NB4 (cell line): ENCODE results near the gene LRFN3.

Experiments used
- DNase-seq: peaks from one replicate; pipeline ENCODE4 v3.0.0; 2010; ENCODE audit warnings: low read depth
- H3K4me3 ChIP-seq: one replicate; pipeline ENCODE4 v1.5.1; 2011; ENCODE audit warnings: mild to moderate bottlenecking, low read depth, low read length, moderate library complexity
- MYC ChIP-seq: IDR thresholded peaks from 2 replicates; pipeline ENCODE4 v1.6.1; 2011; ENCODE audit warnings: low read depth, low read length
- POLR2A ChIP-seq: IDR thresholded peaks from 2 replicates; pipeline ENCODE4 v1.6.1; 2011; ENCODE audit warnings: mild to moderate bottlenecking; ENCODE audit not compliant: insufficient read length; ENCODE audit errors: extremely low read depth
- TF ChIP-seq, protein P1 (sequence below): IDR thresholded peaks from one replicate; pipeline ENCODE4 v1.5.1; 2012; ENCODE audit warnings: low read depth, low read length
- TF ChIP-seq, protein P2 (sequence below): IDR thresholded peaks from 2 replicates; pipeline ENCODE4 v1.6.1; 2011; ENCODE audit warnings: low read depth, low read length

The LRFN3 gene

DNA sequence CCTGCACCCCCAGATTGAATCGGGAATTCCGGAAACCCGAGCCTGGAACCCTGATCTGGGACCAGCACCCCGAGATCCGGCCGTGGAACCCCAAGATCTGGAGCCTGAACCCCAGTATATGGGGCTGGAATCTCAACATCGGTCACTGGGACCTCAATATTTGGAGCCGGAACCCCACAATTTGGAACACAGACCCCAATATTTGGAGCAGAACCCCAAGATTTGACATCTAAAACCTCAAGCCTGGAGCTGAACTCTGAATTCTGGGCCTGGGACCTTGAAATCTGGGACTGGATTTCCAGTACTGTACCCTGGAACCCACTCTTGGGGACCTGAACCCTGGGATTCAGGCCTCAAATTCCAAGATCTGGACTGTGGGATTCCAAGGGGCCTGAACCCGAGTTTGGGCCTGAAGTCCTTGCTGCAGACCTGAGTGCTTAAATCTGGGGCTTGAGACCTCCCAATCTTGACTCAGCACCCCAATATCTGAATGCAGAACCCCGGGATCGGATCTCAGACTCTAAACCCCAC, 629 bp downstream of the LRFN3 start:
- no peak overlapping the region for H3K4me3 ChIP-seq
- TF ChIP-seq, protein P1, sequence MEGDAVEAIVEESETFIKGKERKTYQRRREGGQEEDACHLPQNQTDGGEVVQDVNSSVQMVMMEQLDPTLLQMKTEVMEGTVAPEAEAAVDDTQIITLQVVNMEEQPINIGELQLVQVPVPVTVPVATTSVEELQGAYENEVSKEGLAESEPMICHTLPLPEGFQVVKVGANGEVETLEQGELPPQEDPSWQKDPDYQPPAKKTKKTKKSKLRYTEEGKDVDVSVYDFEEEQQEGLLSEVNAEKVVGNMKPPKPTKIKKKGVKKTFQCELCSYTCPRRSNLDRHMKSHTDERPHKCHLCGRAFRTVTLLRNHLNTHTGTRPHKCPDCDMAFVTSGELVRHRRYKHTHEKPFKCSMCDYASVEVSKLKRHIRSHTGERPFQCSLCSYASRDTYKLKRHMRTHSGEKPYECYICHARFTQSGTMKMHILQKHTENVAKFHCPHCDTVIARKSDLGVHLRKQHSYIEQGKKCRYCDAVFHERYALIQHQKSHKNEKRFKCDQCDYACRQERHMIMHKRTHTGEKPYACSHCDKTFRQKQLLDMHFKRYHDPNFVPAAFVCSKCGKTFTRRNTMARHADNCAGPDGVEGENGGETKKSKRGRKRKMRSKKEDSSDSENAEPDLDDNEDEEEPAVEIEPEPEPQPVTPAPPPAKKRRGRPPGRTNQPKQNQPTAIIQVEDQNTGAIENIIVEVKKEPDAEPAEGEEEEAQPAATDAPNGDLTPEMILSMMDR = no peak
- TF ChIP-seq, protein P2, sequence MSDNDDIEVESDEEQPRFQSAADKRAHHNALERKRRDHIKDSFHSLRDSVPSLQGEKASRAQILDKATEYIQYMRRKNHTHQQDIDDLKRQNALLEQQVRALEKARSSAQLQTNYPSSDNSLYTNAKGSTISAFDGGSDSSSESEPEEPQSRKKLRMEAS = no peak
- TF ChIP-seq MYC = no peak
- no peak for TF ChIP-seq POLR2A
- DNase-seq = no peak

DNA sequence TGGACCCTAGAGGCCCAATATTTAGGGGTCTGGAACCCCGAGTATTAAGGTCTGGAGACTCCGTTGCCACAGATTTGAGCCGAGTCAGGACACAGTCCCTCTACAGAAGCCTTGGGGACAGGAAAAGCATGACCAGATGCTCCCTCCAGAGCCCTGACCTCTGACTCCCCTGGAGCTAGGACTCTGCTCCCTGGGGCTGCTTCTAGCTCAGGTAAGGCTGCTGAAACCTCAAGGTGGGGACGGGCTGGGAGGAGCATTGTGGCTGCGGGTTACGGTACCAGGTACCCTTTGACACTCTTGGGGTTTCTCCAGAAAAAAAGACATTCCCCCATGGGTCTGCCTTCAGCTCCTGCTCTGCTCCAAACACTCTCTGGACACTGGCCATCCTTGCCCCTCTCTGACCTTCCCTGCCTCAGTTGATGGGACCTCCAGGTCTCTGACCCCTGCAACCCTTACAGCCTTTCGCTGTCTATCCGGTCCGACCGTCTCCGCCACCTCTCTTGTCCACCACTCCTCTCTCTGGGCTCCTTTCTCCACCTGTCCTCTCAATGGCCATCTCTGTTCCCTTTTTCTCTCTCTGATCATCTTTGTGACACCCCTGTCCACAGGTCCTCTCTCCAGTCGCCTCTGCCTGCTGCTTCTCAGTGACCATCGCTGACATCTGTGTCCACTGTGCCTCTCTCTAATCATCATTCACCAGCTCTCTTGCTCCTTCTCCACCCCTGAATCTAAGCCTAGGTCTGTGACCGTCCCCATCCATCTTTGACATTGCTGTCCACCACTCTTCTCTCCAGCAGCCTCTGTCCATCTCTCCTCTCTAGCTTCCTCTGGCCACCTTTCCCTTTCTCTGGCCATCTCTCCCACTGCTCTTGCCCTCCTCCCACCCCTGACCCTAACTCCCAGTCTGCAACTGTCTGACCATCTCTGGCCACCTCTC, 1.4 kb downstream of the LRFN3 start:
- no peak overlapping the region for H3K4me3 ChIP-seq
- DNase-seq = no peak
- TF ChIP-seq, protein P1 = no peak
- TF ChIP-seq MYC (no peak), POLR2A (no peak)
- TF ChIP-seq, protein P2 = no peak

DNA sequence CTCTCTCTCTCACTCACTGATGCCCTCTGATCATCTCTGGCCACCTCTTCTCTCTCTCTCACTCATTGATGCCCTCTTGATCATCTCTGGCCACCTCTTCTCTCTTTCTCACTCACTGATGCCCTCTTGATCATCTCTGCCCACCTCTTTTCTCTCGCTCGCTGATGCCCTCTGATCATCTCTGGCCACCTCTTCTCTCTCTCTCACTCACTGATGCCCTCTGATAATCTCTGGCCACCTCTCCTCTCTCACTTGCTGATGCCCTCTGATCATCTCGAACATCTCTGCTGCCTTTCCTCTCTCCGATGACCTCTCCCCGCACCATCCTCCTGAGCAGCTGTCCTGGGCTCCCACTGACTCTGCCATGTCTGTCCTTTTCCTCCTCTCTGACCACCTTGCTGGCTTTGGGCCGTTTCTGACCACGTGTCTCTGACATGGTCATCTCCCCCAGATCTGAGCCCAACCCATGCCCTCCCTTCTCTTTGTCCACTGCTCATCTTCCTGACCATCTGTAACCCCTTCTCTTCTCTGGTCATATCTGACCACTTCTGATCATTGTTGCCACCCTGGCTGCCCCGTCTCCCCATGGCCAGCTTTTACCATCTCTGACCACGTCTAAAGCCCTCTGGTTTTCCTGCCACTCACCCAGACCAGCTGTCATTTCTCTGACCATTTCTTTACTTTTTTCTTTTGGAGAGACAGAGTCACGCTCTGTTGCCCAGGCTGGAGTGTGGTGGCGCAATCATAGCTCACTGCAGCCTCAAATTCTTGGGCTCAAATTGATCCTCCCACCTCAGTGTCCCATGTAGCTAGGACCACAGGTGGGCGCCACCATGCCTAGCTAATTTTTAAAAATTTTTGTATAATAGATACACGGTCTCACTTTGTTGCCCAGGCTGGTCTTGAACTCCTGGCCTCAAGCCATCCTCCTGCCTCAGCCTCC, 2.4 kb downstream of the LRFN3 start:
- DNase-seq = no peak
- TF ChIP-seq MYC (no peak), POLR2A (no peak)
- TF ChIP-seq, protein P1 = no peak
- TF ChIP-seq, protein P2 = no peak
- H3K4me3 ChIP-seq = no peak overlapping the region

DNA sequence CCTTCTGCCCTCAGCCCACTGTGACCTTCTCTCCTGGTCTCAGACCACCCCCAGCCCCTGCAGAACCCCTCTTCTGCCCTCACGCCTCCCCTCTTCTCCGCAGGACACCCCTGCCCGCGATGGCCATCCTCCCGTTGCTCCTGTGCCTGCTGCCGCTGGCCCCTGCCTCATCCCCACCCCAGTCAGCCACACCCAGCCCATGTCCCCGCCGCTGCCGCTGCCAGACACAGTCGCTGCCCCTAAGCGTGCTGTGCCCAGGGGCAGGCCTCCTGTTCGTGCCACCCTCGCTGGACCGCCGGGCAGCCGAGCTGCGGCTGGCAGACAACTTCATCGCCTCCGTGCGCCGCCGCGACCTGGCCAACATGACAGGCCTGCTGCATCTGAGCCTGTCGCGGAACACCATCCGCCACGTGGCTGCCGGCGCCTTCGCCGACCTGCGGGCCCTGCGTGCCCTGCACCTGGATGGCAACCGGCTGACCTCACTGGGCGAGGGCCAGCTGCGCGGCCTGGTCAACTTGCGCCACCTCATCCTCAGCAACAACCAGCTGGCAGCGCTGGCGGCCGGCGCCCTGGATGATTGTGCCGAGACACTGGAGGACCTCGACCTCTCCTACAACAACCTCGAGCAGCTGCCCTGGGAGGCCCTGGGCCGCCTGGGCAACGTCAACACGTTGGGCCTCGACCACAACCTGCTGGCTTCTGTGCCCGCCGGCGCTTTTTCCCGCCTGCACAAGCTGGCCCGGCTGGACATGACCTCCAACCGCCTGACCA, 3.3 kb downstream of the LRFN3 start:
- TF ChIP-seq, protein P2 = no peak
- TF ChIP-seq MYC = no peak
- TF ChIP-seq, protein P1 = no peak
- no peak for TF ChIP-seq POLR2A
- DNase-seq = no peak
- no peak overlapping the region for H3K4me3 ChIP-seq

DNA sequence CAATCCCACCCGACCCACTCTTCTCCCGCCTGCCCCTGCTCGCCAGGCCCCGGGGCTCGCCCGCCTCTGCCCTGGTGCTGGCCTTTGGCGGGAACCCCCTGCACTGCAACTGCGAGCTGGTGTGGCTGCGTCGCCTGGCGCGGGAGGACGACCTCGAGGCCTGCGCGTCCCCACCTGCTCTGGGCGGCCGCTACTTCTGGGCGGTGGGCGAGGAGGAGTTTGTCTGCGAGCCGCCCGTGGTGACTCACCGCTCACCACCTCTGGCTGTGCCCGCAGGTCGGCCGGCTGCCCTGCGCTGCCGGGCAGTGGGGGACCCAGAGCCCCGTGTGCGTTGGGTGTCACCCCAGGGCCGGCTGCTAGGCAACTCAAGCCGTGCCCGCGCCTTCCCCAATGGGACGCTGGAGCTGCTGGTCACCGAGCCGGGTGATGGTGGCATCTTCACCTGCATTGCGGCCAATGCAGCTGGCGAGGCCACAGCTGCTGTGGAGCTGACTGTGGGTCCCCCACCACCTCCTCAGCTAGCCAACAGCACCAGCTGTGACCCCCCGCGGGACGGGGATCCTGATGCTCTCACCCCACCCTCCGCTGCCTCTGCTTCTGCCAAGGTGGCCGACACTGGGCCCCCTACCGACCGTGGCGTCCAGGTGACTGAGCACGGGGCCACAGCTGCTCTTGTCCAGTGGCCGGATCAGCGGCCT, 4.1 kb downstream of the LRFN3 start:
- TF ChIP-seq, protein P2 = no peak
- TF ChIP-seq, protein P1 = no peak
- no peak for TF ChIP-seq MYC
- no peak for TF ChIP-seq POLR2A
- no peak overlapping the region for H3K4me3 ChIP-seq
- DNase-seq = no peak
